Measurements from ENCODE around the gene NUP205. TPM values are rescaled to one million over a fixed set of nuclear protein-coding genes. Genes with fewer than 3 reads are reported as not detected.

Gene NUP205
- total RNA-seq, 1 donor from 2014 or later, result 66.1 TPM

- no peak for DNase-seq (ENCODE audit: low spot score)
- no peak for TF ChIP-seq CTCF (IDR thresholded peaks at IDR 0.05; ENCODE audit: unreplicated experiment)
- peaks cover 4% of the 10 kb centered on the region for H3K4me1 Mint-ChIP-seq (ENCODE audit: unreplicated experiment)
- H3K27me3 Mint-ChIP-seq (ENCODE audit: unreplicated experiment), result peaks cover 3% of the 10 kb centered on the region
- H3K27ac Mint-ChIP-seq (ENCODE audit: unreplicated experiment), result no peak overlapping the region
- H3K9me3 Mint-ChIP-seq (ENCODE audit: unreplicated experiment), result no peaks in the 10 kb centered on the region
- H3K4me3 Mint-ChIP-seq (ENCODE audit: unreplicated experiment), result no peak overlapping the region
- no peaks in the 10 kb centered on the region for H3K36me3 Mint-ChIP-seq (ENCODE audit: low read depth, unreplicated experiment)
These were observed 47.0 kb upstream of the NUP205 start for GRCh38 chr7:135510592-135511183.

GRCh38 chr7:135512135-135512887, 45.4 kb upstream of the NUP205 start:
- Mint-ChIP-seq H3K9me3 (ENCODE audit: unreplicated experiment) (no peaks in the 10 kb centered on the region), H3K4me3 (ENCODE audit: unreplicated experiment) (no peak overlapping the region), H3K27me3 (ENCODE audit: unreplicated experiment) (peaks cover 3% of the 10 kb centered on the region)

GRCh38 chr7:135514856-135515255, 42.9 kb upstream of the NUP205 start:
- Mint-ChIP-seq H3K4me3 (ENCODE audit: unreplicated experiment) (no peak overlapping the region), H3K27ac (ENCODE audit: unreplicated experiment) (no peak overlapping the region), H3K27me3 (ENCODE audit: unreplicated experiment) (no peaks in the 10 kb centered on the region), H3K9me3 (ENCODE audit: unreplicated experiment) (no peaks in the 10 kb centered on the region), H3K36me3 (ENCODE audit: low read depth, unreplicated experiment) (no peaks in the 10 kb centered on the region), H3K4me1 (ENCODE audit: unreplicated experiment) (peaks cover 5% of the 10 kb centered on the region)
- no peak for TF ChIP-seq CTCF (IDR thresholded peaks at IDR 0.05; ENCODE audit: unreplicated experiment)
- DNase-seq (ENCODE audit: low spot score), result no peak

More at GRCh38 chr7:135512135-135512887, 45.4 kb upstream of the NUP205 start:
- Mint-ChIP-seq H3K27ac (ENCODE audit: unreplicated experiment) (no peak overlapping the region), H3K36me3 (ENCODE audit: low read depth, unreplicated experiment) (no peaks in the 10 kb centered on the region), H3K4me1 (ENCODE audit: unreplicated experiment) (peaks cover 4% of the 10 kb centered on the region)
- DNase-seq (ENCODE audit: low spot score), result peak; percentile 23
- peak; percentile 74 for TF ChIP-seq CTCF (IDR thresholded peaks at IDR 0.05; ENCODE audit: unreplicated experiment)

DNA sequence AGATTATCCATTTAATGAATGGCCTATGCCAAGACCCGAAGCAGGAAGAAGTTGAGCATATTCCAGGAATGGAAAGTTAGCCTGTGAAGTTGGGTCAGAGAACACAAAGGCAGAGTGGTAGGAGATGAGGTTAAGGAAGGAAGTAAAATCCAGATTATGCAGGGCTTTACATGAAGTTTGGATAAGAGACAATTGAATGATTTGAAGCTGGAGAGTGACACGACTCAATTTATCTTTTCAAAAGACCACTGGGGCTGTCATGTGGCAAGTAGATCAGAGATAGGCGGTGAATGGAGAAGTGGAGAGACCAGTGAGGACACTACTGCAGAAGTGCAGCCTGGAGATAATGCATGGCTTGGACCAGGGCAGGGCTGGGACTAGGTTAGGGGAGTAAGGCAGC, 40.7 kb upstream of the NUP205 start:
- Mint-ChIP-seq H3K9me3 (ENCODE audit: unreplicated experiment) (no peaks in the 10 kb centered on the region), H3K4me3 (ENCODE audit: unreplicated experiment) (no peak overlapping the region), H3K27ac (ENCODE audit: unreplicated experiment) (no peak overlapping the region), H3K27me3 (ENCODE audit: unreplicated experiment) (no peaks in the 10 kb centered on the region), H3K4me1 (ENCODE audit: unreplicated experiment) (peaks cover 5% of the 10 kb centered on the region), H3K36me3 (ENCODE audit: low read depth, unreplicated experiment) (no peaks in the 10 kb centered on the region)
- DNase-seq (ENCODE audit: low spot score), result no peak
- no peak for TF ChIP-seq CTCF (IDR thresholded peaks at IDR 0.05; ENCODE audit: unreplicated experiment)

- Mint-ChIP-seq H3K27me3 (ENCODE audit: unreplicated experiment) (no peaks in the 10 kb centered on the region), H3K4me1 (ENCODE audit: unreplicated experiment) (peaks cover 5% of the 10 kb centered on the region), H3K36me3 (ENCODE audit: low read depth, unreplicated experiment) (no peaks in the 10 kb centered on the region), H3K9me3 (ENCODE audit: unreplicated experiment) (no peaks in the 10 kb centered on the region), H3K27ac (ENCODE audit: unreplicated experiment) (no peak overlapping the region), H3K4me3 (ENCODE audit: unreplicated experiment) (no peak overlapping the region)
- no peak for TF ChIP-seq CTCF (IDR thresholded peaks at IDR 0.05; ENCODE audit: unreplicated experiment)
- no peak for DNase-seq (ENCODE audit: low spot score)
These were observed 39.0 kb upstream of the NUP205 start for GRCh38 chr7:135518748-135519147.

Measured in endothelial cell (in vitro differentiated cells).